Fibroblast of skin of scalp (primary cell): Measurements from ENCODE around the gene UROC1.

ENCODE experiments used
- DNase-seq: peaks from one replicate; pipeline ENCODE4 v3.0.0-alpha.2; 2013

UROC1 gene

DNA sequence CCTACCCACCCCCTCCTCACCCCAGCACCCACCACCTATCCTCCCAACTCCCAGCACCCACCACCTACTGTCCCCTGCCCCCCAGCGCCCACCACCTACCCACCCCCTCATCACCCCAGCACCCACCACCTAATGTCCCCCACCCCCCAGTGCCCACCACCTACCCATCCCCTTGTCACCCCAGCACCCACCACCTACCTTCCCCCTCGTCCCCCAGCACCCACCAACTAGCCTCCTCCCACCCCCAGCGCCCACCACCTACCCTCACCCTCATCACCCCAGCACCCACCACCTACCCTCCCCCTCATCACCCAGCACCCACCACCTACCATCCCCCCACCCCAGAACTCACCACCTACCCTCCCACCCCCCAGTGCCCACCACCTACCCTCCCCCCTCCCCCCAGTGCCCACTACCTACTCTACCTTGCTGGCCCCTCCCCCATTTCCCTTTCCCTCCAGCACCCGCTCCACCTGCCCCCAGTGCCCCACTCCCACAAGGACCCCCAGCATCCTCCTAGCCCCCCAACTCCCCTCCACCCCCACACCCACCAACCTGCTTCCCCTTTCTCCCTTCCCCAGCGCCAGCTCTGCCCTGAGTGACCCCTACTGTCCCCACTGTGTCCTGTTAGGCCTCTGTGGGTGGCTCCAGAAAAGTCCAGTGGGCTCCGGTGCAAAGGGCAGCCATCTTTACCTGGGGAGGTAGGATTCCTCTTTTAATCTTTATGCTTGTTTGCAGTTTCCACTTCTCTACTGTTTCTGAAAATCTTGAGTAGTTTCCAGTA, 1.2 kb downstream of the UROC1 start:
- no peak for DNase-seq

- DNase-seq: no peak
Measured at GRCh38 chr3:126515066-126515706, 2.4 kb downstream of the UROC1 start.

GRCh38 chr3:126514161-126514560, 3.4 kb downstream of the UROC1 start:
- no peak for DNase-seq

DNA sequence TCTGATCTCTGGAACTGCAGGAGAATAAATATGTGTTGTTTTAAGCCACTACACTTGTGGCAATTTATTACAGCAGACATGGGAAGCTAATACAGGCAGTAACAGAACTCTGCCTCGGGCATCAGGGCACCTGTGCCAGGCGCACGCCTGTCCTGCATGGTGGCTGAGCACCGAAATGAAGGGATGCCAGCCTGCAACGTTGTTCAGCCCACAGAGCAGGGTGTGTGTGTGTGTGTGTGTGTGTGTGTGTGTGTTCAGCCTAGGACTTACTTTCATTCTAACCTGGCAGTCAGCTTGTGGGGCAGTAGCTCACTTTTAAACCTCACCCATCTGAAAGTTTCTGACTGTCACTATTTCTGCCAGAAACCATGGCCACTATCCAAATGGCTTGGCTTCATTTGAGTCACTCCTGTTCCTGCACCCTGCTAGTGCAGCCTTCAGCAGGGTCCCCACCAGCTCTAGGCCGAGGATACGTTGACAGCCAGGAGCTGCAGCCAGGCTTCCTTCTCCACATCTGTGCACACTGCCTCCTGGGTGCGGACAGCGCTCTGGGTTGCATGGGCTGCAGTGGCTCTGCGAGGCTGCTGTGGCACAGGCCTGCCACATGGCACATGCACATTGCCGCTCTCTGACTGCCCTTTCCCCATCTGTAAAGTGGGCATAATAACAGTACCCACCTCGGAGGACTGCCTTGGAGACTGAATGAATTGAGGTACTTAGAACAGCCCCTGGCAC, 4.5 kb downstream of the UROC1 start:
- no peak for DNase-seq

- DNase-seq: no peak
Measured at GRCh38 chr3:126512026-126512425, 5.5 kb downstream of the UROC1 start.

DNA sequence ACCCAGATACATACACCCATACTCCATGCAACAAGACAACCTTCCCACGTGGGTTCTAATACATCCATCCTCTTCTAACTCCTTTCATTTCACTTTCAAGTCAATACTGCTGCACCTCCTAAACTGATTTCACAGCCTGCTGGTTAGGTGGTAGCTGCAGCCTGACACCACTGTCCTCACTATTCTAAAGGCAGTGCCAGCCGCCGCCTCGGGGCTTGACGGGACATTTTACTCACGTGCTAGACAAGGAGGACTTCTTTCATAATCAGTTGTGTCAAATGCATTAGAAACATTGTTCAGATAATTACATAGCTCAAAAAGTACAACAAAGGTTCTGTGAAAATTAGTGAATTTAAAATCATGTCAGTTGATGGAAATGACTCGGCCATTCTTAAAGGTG, 6.3 kb downstream of the UROC1 start:
- no peak for DNase-seq

DNA sequence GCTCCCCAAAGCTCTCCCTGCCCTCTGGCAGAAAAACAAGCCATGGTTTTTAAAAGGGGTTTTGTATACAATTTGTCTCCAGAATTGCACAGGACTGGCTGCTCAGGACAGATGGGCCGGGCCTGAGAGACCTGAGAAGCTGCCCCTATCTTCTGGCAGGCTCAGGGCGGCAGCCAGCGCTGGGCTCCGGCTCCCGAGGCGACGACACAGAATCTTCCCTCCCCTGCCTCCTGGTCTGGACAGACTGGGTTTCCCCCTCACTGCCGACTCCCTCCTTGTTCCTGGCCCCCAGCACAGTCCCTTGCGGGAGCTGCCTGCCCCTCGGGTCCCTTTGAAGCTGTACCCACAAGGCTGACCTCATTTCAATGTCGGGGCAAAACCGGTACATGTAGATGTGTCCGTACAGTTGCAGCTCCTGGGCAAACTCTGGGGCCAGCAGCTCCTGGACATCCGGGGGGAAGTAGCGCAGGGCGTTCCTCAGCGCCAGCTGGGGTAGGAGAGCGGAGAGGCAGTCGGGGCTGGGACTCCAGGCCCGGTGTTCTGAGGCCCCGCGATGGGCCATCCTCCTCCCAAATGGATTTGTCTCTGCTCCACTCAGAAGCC, 7.2 kb downstream of the UROC1 start:
- DNase-seq: no peak

DNA sequence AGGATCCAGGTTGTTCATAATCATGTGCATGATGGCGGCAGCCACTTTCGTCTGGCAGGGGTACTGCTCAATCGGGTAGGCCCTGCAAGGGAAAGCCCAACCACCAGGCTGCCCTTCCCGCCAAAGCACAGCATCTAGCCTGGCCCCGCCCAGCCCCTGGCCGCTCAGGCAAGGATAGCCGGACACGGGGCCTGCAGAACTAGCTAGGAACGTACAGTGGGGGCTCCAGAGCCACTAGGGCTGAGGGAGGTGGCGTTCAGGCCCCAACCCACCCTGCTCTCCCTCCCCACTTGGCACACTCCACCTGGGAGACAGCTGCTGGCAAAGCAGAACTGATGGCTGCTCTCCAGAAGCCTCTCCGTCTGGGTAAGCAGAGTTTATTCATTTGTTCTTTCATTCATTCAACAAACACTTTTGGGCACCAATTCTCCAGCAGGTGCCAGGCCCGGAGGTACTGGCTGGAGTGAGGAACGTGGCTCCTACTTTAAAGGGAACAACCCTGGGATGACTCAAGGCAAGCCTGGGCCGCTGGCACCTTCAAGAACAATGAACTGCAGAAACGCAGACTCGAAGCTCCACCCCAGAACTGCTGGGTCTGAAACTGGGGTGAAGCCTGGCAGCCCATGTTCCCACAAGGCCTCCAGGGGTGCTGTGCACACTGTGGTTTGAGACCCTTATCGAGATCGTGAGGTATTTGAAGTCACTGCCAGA, 7.8 kb downstream of the UROC1 start:
- DNase-seq: no peak

- peak; percentile 38 for DNase-seq
Measured at GRCh38 chr3:126508564-126508964, 9.0 kb downstream of the UROC1 start.

DNA sequence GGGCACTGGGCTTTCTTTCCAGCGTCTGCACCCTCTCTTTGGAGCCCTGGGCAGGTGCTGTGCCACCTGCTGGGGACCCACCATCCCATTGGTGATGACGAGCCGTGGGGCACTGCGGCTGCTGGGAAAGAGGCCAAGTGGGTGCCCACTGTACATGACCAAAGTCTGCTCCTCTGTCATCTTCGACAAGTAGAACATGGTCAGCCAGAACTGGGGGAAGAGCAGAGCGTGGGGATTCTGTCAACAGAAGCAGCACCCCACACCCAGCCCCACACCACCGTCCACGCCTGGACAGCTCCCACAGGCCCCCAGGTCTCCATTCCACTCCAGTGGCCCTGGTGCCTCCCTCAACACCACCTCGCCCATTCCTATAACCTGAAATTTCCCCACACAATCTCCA, 9.7 kb downstream of the UROC1 start:
- DNase-seq: no peak

DNA sequence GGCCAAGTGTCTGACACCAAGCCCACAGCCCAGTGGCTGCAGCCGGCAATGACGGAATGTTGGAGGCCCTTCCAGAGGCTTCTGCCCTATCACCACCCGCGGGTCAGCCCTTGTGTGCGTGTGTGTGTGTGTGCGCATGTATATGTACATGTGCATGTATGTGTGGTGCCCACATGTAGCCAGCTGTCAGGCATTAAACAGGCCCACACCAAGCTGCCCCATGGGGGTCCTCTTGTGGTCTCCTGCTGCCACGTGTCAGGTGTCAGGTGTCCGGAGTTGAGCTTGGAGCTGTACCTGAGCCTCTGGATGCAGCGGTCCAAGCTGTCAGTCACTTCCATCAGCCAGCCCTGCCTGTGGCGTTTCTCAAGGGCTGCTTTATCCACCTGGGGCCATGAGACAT, 13.9 kb downstream of the UROC1 start:
- no peak for DNase-seq

- DNase-seq: no peak
Measured at GRCh38 chr3:126502656-126503055, 14.9 kb downstream of the UROC1 start.

- no peak for DNase-seq
Measured at GRCh38 chr3:126501736-126502135, 15.8 kb downstream of the UROC1 start.

DNA sequence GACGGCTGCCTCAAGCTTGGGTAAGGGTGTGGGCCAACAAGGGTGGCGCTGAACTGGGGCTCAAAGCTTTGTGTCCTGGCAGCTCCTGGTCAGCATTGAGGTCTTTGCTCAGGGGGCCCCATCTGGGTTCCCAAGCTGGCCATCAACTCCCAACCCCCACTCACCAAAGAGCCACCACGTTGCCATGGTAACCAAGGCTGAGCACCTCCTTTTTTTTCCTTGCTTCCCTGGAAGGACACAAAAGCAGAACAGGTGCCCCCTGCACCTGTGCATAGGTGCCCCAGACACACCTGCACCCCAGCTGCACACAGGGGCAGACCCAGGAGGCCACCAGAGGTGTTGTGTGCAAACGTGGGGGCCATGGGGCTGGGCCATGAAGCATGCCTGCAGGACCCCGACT, 16.5 kb downstream of the UROC1 start:
- DNase-seq: no peak

- no peak for DNase-seq
Measured at GRCh38 chr3:126500016-126500415, 17.6 kb downstream of the UROC1 start.

DNA sequence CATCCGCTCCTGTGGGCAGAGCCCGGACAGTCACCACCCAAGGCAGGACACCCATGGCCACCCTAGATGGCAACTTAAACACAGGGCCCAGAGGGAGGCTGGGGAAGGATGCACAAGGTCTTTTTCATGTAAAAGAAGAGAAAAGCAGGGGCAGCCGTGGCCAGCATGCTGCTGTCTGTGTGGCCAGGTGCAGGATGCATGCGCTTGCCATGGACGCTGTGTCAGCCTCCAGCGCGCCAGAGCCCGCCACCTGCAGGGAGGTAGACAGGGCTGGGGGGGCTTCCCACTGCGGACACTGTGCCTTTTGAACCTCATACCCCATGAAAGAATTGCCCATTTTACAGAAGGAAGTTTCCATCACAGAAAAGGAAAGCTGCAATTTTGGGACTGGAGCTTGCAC, 18.2 kb downstream of the UROC1 start:
- no peak for DNase-seq

DNA sequence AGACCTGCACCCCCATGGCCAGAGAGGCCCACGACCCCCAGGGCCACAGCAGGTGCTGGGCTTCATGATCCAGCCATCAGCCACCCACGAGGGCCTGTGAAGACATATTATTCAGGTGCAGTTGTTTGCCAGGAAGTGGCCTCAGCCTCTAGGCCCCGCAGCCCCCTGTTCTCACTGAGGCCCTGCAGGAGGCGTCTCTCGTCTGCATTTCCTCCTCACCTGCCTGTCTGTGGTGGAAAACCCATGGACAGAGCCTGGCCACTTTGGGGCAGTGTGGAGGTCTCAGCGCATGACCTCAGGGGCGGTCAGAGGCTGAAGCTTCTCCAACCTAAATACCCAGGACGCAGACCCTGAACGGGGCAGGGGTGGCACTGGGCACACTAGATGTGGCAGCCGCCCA, 18.6 kb downstream of the UROC1 start:
- DNase-seq: no peak

GRCh38 chr3:126498461-126498860, 19.1 kb downstream of the UROC1 start:
- DNase-seq: no peak

- no peak for DNase-seq
Measured at GRCh38 chr3:126497956-126498355, 19.6 kb downstream of the UROC1 start.

DNA sequence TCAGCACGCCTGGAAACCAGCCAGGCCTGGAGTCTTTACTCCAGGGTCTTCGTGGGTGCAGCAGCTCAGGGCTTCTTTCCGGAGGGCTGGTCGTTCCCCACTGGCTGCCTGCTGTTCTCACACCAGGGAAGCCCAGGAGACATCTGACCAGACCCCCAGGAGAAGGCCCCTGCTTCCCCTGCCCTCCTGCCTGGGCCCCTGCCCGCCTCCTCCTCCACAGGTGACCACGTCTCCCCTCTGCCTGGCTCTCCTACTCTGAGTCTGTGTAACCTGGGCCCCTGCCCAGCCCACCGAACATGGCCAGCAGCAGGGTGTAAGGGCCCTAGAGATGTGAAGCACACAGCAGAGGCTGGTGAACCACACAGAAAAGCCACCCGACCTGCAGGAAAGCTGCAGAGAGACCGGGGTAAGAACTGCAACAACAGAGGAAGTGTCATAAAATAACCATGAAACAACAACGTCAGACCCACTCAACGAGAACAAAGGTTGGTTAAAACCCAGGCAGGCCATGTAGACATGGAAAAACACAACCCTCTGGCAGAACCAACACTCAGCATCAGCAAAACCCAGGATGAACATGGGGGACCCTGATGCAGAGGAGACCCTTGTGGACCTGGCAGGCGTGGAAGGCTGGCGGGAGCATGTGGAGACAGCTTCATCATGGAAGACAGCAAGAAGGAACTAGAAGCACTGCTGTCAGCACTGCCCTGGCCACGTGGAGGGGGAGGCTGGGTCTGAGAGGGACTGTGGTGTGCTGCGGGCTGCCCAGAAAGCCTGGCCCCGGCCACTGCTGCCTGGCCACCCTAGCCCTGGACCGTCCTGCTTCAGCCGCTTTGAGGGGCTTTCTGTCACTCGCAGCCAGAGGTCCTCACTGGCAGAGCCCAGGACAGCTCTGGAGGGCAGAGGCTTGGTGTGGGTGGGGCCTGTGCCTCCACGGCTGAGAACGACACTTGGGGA, 20.4 kb downstream of the UROC1 start:
- DNase-seq: no peak

- no peak for DNase-seq
Measured at GRCh38 chr3:126495786-126496185, 21.8 kb downstream of the UROC1 start.

DNA sequence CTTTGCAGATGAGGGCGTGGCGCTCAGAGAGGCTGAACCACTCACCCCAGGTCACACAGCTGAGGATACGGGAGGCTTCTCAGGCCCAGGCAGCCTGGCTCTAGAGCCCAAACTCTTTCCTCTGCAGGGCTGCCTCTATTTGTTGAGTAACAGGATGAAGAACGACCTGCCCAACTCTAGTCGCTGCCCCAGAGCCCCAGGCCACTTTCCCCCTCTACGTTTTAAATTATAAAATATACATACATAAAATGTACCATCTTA, 22.7 kb downstream of the UROC1 start:
- no peak for DNase-seq
